Measurements from ENCODE around the gene FMO2. TPM values are rescaled to one million over a fixed set of nuclear protein-coding genes. Genes with fewer than 3 reads are reported as not detected.

The FMO2 gene
- total RNA-seq, result not detected in 2 replicates

DNA sequence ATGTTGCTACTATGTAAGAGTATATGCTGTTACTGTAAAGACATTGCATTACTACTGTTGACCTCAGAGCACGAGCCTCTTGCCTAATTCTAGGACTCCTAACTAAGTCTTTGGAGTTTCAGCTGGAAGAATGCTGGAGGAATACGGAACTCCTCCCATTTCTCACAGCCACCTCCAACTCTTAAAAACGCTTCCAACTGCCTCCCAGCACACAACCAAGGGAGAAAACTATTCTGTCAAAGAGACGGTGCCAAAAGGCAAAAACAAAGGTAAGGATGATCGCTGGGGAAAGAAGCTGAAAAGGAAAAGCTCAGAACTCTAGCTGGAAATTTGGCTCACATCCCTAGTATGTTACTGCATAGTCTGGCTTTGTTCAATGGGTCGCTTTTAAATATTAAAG is at the start of gene FMO2:
Gene FMO2, plus strand, starts transcription at position 210 of the 400 bp plus-strand sequence. CDS start 414 bp downstream, outside the sequence.
- H3K27ac Mint-ChIP-seq, result no peak within 1 kb of the TSS
- DNase-seq (ENCODE audit: low spot score), result no peak
- intact Hi-C loops (cut with micrococcal nuclease), result no loop called here
- peaks cover 2% of the 10 kb centered on the region for H3K27me3 Mint-ChIP-seq (ENCODE audit: low read depth)
- H3K4me3 Mint-ChIP-seq (ENCODE audit: low read depth), result no peak within 1 kb of the TSS
- no peaks in the 10 kb centered on the region for H3K4me1 Mint-ChIP-seq (ENCODE audit: low read depth)
- H3K9me3 Mint-ChIP-seq, result no peaks in the 10 kb centered on the region
- H3K36me3 Mint-ChIP-seq (ENCODE audit: low read depth), result no peaks in the 10 kb centered on the region

- Mint-ChIP-seq H3K27me3 (ENCODE audit: low read depth) (peaks cover 4% of the 10 kb centered on the region), H3K36me3 (ENCODE audit: low read depth) (no peaks in the 10 kb centered on the region), H3K4me3 (ENCODE audit: low read depth) (no peak overlapping the region)
Observed at GRCh38 chr1:171137580-171137979, 47.5 kb upstream of the FMO2 start.

DNA sequence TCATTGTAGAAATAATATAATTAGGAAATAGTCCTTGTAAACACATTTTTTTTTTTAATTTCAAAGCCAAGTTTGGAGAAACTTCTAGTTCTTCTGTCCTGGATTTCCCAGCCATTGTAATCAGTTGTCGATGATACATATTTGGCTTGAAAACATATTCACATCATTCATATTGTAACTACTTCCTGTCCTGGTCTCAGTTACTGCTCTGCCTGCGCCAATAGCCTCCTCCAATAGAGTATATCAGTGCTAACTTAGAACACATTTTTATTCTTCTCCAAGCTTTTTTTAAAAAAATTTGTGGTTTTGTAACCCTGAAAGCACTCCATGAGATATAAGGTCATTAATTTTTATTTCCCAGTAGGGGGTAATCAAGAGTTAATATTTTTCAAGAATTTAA is 46.1 kb upstream of the FMO2 start:
- DNase-seq (ENCODE audit: low spot score), result no peak
- intact Hi-C loops (cut with micrococcal nuclease), result no loop called here
- no peaks in the 10 kb centered on the region for H3K4me1 Mint-ChIP-seq (ENCODE audit: low read depth)
- no peak overlapping the region for H3K4me3 Mint-ChIP-seq (ENCODE audit: low read depth)
- no peak overlapping the region for H3K27ac Mint-ChIP-seq
- no peaks in the 10 kb centered on the region for H3K9me3 Mint-ChIP-seq
- H3K27me3 Mint-ChIP-seq (ENCODE audit: low read depth), result peaks cover 4% of the 10 kb centered on the region
- H3K36me3 Mint-ChIP-seq (ENCODE audit: low read depth), result no peaks in the 10 kb centered on the region

More at GRCh38 chr1:171137580-171137979, 47.5 kb upstream of the FMO2 start:
- Mint-ChIP-seq H3K27ac (no peak overlapping the region), H3K9me3 (no peaks in the 10 kb centered on the region), H3K4me1 (ENCODE audit: low read depth) (no peaks in the 10 kb centered on the region)
- intact Hi-C loops (cut with micrococcal nuclease), result no loop called here
- no peak for DNase-seq (ENCODE audit: low spot score)

- Mint-ChIP-seq H3K4me3 (ENCODE audit: low read depth) (no peak overlapping the region), H3K4me1 (ENCODE audit: low read depth) (no peaks in the 10 kb centered on the region), H3K9me3 (no peaks in the 10 kb centered on the region), H3K27ac (no peak overlapping the region), H3K36me3 (ENCODE audit: low read depth) (no peaks in the 10 kb centered on the region), H3K27me3 (ENCODE audit: low read depth) (peaks cover 4% of the 10 kb centered on the region)
- intact Hi-C loops (cut with micrococcal nuclease), result no loop called here
- DNase-seq (ENCODE audit: low spot score), result no peak
Observed at GRCh38 chr1:171139890-171140289, 45.2 kb upstream of the FMO2 start.

GRCh38 chr1:171140401-171140800 is 44.7 kb upstream of the FMO2 start:
- H3K27ac Mint-ChIP-seq, result no peak overlapping the region
- H3K4me1 Mint-ChIP-seq (ENCODE audit: low read depth), result no peaks in the 10 kb centered on the region

DNA sequence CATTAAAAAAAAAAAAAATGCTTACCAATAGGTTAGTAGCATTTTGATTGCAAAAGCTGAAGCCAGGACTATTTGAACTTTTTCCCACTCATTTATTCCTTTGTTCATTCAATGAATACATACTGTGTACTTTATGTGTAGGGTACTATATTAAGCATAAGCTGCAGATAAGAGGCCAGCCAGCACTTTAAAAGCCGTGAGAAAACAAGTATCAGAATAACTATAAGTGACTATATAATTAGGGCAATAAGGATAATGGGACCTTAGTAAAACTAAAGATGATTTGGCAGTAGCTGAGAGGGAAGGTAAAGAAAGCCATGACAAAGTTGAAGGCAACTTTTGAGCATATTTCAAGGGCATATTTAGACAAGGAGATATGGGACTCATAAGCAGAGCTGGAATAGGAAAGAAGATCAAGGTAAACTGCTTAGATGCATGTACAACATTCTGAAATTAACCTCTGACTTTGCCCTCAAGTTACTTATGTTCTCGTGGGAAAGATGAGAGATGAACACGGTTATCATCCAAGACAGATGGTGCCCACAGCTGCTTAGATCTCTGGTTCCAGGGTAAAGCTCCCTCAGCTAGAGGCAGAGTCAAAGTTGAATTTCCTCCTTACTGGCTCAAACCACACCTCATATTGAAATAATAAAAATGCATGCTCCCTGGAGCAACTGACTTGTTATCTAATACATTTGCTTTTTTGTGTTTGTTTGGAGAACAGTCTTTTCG is 44.0 kb upstream of the FMO2 start:
- Mint-ChIP-seq H3K9me3 (no peaks in the 10 kb centered on the region), H3K27ac (no peak overlapping the region), H3K4me1 (ENCODE audit: low read depth) (no peaks in the 10 kb centered on the region), H3K4me3 (ENCODE audit: low read depth) (no peak overlapping the region), H3K27me3 (ENCODE audit: low read depth) (peaks cover 4% of the 10 kb centered on the region), H3K36me3 (ENCODE audit: low read depth) (no peaks in the 10 kb centered on the region)
- intact Hi-C loops (cut with micrococcal nuclease), result no loop called here
- DNase-seq (ENCODE audit: low spot score), result no peak

More at GRCh38 chr1:171140401-171140800, 44.7 kb upstream of the FMO2 start:
- DNase-seq (ENCODE audit: low spot score), result no peak
- no peaks in the 10 kb centered on the region for H3K9me3 Mint-ChIP-seq
- intact Hi-C loops (cut with micrococcal nuclease), result no loop called here
- no peaks in the 10 kb centered on the region for H3K36me3 Mint-ChIP-seq (ENCODE audit: low read depth)
- no peak overlapping the region for H3K4me3 Mint-ChIP-seq (ENCODE audit: low read depth)
- H3K27me3 Mint-ChIP-seq (ENCODE audit: low read depth), result peaks cover 4% of the 10 kb centered on the region

GRCh38 chr1:171141688-171142415 is 43.2 kb upstream of the FMO2 start:
- no peak for DNase-seq (ENCODE audit: low spot score)
- Mint-ChIP-seq H3K27ac (no peak overlapping the region), H3K27me3 (ENCODE audit: low read depth) (peaks cover 4% of the 10 kb centered on the region), H3K4me1 (ENCODE audit: low read depth) (no peaks in the 10 kb centered on the region), H3K4me3 (ENCODE audit: low read depth) (no peak overlapping the region), H3K9me3 (no peaks in the 10 kb centered on the region), H3K36me3 (ENCODE audit: low read depth) (no peaks in the 10 kb centered on the region)
- intact Hi-C loops (cut with micrococcal nuclease), result no loop called here

DNA sequence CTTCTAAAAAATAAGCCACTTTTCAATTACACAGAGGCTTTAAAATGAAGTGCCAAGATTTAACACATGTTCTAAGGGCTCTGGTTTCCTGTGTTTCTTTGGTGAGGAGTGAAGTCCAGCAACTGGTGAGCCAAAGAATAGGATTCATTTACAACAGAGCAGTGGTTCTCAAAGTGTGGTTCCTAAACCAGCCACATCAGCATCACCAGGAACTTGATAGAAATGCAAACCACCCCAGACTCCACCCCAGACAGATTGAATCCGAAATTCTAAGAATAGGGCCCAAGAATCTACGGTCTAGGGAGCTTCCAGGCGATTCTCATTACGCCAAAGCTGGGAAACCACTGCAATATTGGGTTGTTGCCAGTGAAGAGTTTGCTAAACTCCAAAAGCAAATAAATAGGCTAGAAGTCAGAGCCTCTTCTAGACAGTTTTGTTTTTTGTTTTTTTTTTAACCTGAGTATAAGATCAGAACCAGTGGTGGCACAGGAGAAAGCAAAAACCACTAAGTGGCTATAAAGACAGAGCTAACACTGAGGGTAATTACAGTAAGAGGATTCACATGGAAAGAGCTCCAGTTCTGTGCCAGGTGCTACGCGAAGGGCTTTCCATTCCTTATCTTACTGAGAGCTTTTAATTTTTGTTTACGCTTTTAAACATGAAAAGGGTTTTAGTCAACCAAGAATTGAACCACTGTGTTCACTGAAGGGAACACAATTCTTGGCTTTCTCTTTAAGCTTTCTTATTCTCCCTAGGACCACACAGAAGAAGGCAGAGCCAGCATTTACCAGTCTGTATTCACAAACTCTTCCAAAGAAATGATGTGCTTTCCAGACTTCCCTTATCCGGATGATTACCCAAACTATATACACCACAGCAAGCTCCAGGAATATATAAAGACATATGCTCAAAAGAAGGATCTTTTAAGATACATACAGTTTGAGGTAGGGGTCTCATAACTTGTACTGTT is 42.4 kb upstream of the FMO2 start:
- H3K27ac Mint-ChIP-seq, result no peak overlapping the region
- no peaks in the 10 kb centered on the region for H3K9me3 Mint-ChIP-seq
- intact Hi-C loops (cut with micrococcal nuclease), result no loop called here
- no peak for DNase-seq (ENCODE audit: low spot score)
- H3K36me3 Mint-ChIP-seq (ENCODE audit: low read depth), result no peaks in the 10 kb centered on the region
- H3K27me3 Mint-ChIP-seq (ENCODE audit: low read depth), result peaks cover 4% of the 10 kb centered on the region
- no peak overlapping the region for H3K4me3 Mint-ChIP-seq (ENCODE audit: low read depth)
- no peaks in the 10 kb centered on the region for H3K4me1 Mint-ChIP-seq (ENCODE audit: low read depth)

GRCh38 chr1:171150156-171150555 is 34.9 kb upstream of the FMO2 start:
- Mint-ChIP-seq H3K9me3 (no peaks in the 10 kb centered on the region), H3K27ac (no peak overlapping the region), H3K4me3 (ENCODE audit: low read depth) (no peak overlapping the region), H3K4me1 (ENCODE audit: low read depth) (no peaks in the 10 kb centered on the region), H3K27me3 (ENCODE audit: low read depth) (no peaks in the 10 kb centered on the region), H3K36me3 (ENCODE audit: low read depth) (no peaks in the 10 kb centered on the region)
- intact Hi-C loops (cut with micrococcal nuclease), result no loop called here
- DNase-seq (ENCODE audit: low spot score), result no peak

GRCh38 chr1:171152549-171152948 is 32.6 kb upstream of the FMO2 start:
- Mint-ChIP-seq H3K9me3 (no peaks in the 10 kb centered on the region), H3K4me3 (ENCODE audit: low read depth) (no peak overlapping the region), H3K4me1 (ENCODE audit: low read depth) (no peaks in the 10 kb centered on the region), H3K27me3 (ENCODE audit: low read depth) (no peaks in the 10 kb centered on the region), H3K36me3 (ENCODE audit: low read depth) (no peaks in the 10 kb centered on the region), H3K27ac (no peak overlapping the region)
- intact Hi-C loops (cut with micrococcal nuclease), result no loop called here
- no peak for DNase-seq (ENCODE audit: low spot score)

- H3K27ac Mint-ChIP-seq, result no peak overlapping the region
- DNase-seq (ENCODE audit: low spot score), result no peak
- intact Hi-C loops (cut with micrococcal nuclease), result no loop called here
- H3K4me3 Mint-ChIP-seq (ENCODE audit: low read depth), result no peak overlapping the region
- no peaks in the 10 kb centered on the region for H3K27me3 Mint-ChIP-seq (ENCODE audit: low read depth)
- no peaks in the 10 kb centered on the region for H3K9me3 Mint-ChIP-seq
- no peaks in the 10 kb centered on the region for H3K4me1 Mint-ChIP-seq (ENCODE audit: low read depth)
- H3K36me3 Mint-ChIP-seq (ENCODE audit: low read depth), result no peaks in the 10 kb centered on the region
Observed at GRCh38 chr1:171155484-171155883, 29.6 kb upstream of the FMO2 start.

- Mint-ChIP-seq H3K4me3 (ENCODE audit: low read depth) (no peak overlapping the region), H3K27ac (no peak overlapping the region), H3K27me3 (ENCODE audit: low read depth) (peaks cover 3% of the 10 kb centered on the region), H3K9me3 (no peaks in the 10 kb centered on the region), H3K36me3 (ENCODE audit: low read depth) (no peaks in the 10 kb centered on the region), H3K4me1 (ENCODE audit: low read depth) (no peaks in the 10 kb centered on the region)
- intact Hi-C loops (cut with micrococcal nuclease), result no loop called here
- DNase-seq (ENCODE audit: low spot score), result no peak
Observed at GRCh38 chr1:171158096-171158495, 27.0 kb upstream of the FMO2 start.
